HG02973 (cell line): ENCODE measurements around the gene SERPIND1.
"Not testable (repeated sequence)": the region's sequence is repeated elsewhere in the genome, so short reads cannot be mapped to it uniquely, and the experiment has no call there.

Experiments
- ATAC-seq: cut with Tn5 transposase; IDR thresholded peaks from one replicate; pipeline ENCODE4 v1.9.1; 2021; ENCODE audit warnings: moderate library complexity; ENCODE audit not compliant: unreplicated experiment

Gene SERPIND1

GRCh38 chr22:20811171-20811570 is 37.3 kb downstream of the SERPIND1 start:
- ATAC-seq: no peak

DNA sequence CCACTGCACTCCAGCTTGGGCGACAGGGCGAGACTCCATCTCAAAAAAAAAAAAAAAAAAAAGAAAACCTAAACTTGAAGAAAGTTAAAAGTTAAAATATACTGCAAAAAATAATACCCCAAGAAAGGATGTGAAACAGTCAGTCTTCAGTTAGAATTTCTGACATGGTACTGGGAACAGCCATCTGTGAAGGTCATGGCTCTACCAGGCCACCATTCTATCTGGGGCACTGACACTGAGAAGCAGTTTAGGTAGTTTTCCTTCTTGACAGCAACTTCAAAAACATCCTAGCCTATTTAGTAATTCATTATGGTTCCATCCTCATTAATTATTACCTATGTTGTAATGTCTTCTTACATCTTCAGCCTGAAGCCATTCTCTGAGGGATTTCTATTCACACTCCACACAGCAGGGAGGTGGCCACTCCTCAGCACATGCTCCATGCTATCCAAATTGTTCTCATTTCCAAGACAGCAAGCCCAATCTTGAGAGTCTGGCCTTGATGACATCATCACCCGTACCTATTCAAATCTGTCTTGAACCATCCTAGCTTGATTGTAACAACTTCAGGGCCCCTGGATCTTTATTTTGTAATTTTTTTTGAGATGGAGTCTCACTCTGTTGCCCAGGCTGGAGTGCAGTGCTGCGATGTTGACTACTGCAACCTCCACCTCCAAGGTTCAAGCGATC is 38.2 kb downstream of the SERPIND1 start:
- ATAC-seq: no peak

DNA sequence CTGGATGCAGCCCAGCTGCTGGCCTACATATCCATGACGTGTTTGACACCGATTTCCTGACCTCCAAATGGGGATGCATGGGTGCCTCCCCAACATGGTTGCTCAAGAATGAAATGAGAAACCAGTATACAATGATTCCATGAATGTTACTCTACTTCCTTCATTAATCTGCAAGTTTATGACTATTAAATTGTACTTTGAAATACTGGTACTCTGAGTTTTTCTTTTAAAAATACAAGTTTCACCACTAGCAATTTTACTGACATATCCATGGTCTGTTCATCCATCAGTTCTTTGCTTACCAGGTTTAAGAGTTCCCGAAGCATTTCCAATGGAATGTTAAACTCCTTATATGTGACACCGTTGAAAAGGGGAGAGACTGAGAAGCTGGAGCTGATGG is 39.1 kb downstream of the SERPIND1 start:
- no peak for ATAC-seq

DNA sequence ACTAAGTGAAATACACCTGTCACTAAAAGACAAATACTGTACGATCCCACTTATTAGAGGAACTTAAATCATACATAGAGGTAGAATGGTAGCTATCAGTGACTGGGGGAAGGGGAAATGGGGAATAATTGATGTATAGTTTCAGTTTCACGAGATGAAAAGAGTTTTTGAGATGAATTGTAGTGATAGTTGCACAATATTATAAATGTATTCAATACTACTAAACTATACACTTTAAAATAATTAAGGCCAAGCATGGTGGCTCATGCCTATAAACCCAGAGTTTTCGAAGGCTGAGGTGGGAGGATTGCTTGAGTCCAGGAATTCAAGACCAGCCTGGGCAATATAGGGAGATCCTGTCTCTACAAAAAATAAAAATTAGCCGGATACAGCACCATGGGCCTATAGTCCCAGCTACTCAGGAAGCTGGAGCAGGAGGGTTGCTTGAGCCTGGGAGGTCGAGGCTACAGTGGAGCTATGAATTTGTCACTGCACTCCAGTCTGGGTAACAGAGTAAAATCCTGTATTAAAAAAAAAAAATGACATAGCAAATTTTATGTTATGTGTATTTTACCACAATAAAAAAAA is 40.4 kb downstream of the SERPIND1 start:
- ATAC-seq: no peak

DNA sequence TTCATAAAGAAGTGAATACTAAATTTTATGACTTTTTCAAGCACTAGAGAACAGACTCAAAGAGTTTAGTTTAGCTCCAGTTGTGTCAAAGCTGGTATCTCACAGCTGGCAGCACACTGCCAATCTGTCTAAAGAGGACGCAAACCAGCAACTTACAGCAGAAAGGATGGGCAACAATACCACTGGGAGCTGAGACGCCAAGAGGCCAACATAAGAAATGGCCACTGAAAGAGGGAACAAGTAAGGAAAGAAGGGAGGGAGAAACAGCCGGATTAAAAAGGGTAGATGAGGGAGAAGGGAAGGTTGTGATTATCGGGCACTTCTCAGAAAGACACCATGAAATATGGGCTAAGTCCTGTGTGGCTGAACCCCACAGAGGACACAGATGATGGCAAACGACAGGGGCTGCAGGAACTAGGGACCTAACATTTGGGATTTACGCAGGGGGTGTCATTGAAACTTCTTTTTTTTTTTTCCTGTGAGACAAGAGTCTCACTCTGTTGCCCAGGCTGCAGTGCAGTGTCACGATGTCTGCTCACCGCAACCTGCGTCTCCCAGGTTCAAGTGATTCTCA is 41.7 kb downstream of the SERPIND1 start:
- ATAC-seq: no peak

DNA sequence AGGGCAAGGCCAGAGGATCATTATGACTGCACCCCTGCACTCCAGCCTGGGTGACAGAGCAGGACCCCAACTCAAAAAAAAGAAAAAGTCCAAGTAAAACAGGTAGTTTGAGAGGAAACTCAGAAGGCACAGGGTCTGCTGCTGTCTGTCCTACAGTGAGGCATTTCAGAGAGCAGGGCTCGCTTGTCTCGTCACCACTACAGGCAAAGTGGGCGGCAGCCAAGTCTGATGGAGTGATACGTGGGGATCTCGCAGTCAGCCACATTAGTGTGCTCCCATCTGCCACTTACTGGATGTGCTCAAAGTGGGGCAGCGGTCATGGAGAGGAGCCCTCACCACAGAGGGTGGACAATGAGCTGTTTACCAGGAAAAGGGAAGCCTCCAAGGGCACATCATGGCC is 42.6 kb downstream of the SERPIND1 start:
- ATAC-seq: no peak

GRCh38 chr22:20818471-20818870 is 44.6 kb downstream of the SERPIND1 start:
- no peak for ATAC-seq

DNA sequence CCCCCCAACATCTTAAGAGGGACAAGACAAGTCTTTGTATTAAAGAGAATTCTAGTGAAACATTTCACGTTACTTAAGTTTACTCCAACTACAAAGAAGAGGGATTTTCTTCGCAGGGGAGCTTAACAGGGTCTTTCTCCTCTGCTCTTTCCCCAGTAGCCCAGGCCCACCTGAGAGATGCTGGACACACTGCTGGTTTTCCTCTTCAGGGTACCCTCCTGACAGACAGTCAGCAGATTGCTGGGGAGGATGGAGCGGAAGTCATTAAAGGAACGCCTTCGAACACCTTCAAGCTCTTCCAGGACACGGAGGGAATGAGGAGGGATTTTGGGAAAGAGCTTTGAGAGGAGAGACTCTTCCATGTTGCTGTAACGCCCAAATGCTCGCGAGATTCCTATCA is 45.6 kb downstream of the SERPIND1 start:
- no peak for ATAC-seq

DNA sequence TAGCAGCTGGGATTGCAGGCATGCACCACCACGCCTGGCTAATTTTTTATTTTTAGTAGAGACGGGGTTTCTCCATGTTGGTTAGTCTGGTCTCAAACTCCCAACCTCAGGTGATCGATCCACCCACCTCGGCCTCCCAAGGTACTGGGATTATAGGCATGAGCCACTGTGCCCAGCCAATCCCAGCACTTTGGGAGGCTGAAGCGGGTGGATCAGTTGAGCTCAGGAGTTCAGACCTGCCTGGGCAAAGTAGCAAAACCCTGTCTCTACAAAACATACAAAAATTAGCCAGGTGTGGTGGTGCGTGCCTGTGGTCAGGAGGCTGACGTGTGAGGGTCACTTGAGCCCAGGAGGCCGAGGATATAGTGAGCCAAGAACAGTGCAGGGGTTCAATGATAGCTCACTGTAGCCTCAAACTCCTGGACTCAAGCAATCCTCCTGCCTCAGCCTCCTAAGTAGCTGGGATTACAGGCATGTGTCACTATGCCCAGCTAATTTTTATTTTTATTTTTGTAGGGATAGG is 47.9 kb downstream of the SERPIND1 start:
- ATAC-seq: not testable (repeated sequence)

GRCh38 chr22:20822240-20822639 is 48.3 kb downstream of the SERPIND1 start:
- ATAC-seq: no peak

DNA sequence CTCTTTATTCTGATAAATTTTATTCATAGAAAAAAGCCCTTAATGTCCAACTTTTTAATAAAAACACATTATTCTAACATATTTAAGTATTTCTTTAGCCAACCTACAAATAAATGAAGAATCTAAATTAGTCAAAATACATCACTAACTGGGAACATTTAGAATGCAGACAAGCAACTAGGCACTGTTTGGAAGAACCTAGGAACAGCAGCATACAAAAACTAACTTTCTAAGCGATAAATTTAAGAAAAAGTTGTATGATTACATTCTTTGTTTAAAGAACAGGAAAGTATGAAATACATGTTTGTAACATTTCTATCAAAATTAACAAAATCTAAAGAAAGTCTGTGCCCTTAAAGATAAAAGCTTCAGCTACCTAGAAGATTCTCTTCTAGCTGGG is 49.4 kb downstream of the SERPIND1 start:
- no peak for ATAC-seq

GRCh38 chr22:20825216-20825615 is 51.3 kb downstream of the SERPIND1 start:
- ATAC-seq: not testable (repeated sequence)

DNA sequence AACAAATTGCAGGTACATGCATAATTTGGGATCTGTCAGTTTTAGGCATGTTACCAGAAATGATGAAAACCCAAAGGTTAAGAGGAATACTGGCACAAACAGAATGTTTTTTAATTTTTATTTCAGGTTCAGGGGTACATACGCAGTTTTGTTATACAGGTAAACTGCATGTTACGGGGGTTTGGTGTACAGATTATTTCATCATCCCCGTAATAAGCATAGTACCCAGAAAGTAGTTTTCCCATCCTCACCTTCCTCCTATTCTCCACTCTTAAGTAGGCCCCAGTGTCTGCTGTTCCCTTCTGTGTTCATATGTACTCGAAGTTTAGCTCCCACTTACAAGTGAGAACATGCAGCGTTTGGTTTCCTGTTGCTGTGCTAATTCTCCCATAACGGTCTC is 51.7 kb downstream of the SERPIND1 start:
- no peak for ATAC-seq

GRCh38 chr22:20826373-20827152 is 52.6 kb downstream of the SERPIND1 start:
- ATAC-seq: not testable (repeated sequence)

GRCh38 chr22:20829491-20830134 is 55.7 kb downstream of the SERPIND1 start:
- ATAC-seq: no peak

- ATAC-seq: no peak
These were observed 59.3 kb downstream of the SERPIND1 start for GRCh38 chr22:20833225-20833665.

DNA sequence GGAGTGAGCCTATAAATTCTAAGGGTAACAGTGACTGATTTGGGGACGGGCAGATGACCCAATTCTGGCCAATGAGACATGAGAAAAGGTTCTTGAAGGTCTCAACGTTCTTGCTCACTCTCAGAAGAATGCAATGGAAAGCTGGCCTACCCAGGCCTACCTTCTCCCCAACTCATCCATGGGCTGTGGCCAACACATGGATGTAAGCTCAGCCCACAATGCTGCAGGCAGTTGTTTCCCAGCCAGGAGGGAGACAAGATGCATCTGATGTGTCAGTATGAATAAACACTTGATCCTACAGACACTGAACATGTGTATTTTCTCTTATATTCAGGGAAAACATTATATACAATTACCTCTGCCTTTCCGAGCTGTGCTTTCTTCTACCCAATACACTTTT is 60.3 kb downstream of the SERPIND1 start:
- no peak for ATAC-seq

DNA sequence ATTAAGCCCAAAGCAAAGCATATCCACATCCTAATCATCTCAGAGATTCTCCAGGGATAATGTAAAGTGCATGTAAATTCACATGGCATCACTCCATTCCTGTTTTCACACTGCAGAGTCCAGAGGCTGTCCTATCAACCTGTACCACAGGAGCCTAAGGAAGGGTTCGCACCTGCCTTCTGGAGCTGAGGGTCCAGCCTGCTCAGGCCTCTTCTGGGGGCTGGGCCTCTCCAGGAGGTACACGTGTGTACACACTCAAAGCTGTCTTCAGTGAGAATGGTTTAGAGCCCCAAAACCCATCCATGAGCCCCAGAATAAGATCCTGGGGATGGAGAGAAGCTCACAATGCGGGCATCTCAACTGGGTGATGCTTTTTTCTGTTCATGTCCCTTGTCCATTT is 60.8 kb downstream of the SERPIND1 start:
- ATAC-seq: no peak
